Astrocyte (in vitro differentiated cells and primary cell): ENCODE measurements around the gene SLC6A2. TPM values are rescaled to one million over a fixed set of nuclear protein-coding genes. Genes with fewer than 3 reads are reported as not detected.

Experiments
- DNase-seq: peaks from one replicate; pipeline ENCODE4 v3.0.0-alpha.2; 2010; ENCODE audit warnings: low read depth
- FAIRE-seq: peaks from 2 replicates; lab custom pipeline; 2011; peaks lifted over from hg19 to GRCh38; lab: Jason Lieb, UNC
- H2AFZ ChIP-seq: 2 replicates; pipeline ENCODE4 v1.6.0; 2012; ENCODE audit warnings: low read depth, low read length, inconsistent platforms
- H3K27ac ChIP-seq: 2 replicates; pipeline ENCODE4 v1.5.1; 2011; ENCODE audit warnings: low read depth, low read length, inconsistent platforms
- H3K27me3 ChIP-seq: 2 replicates; pipeline ENCODE4 v1.6.0; 2011; ENCODE audit warnings: low read length, inconsistent platforms; ENCODE audit not compliant: insufficient read depth
- H3K36me3 ChIP-seq: 2 replicates; pipeline ENCODE4 v1.5.1; 2011; ENCODE audit warnings: low read length, inconsistent platforms; ENCODE audit not compliant: insufficient read depth
- H3K4me1 ChIP-seq: 2 replicates; pipeline ENCODE4 v1.5.1; 2011; ENCODE audit warnings: low read length, inconsistent platforms; ENCODE audit not compliant: insufficient read depth
- H3K4me2 ChIP-seq: 2 replicates; pipeline ENCODE4 v1.6.0; 2012; ENCODE audit warnings: low read length, inconsistent platforms
- H3K4me3 ChIP-seq: 2 replicates; pipeline ENCODE4 v1.5.1; 2011; ENCODE audit warnings: low read depth, mild to moderate bottlenecking, low read length, inconsistent platforms; ENCODE audit not compliant: insufficient read depth
- H3K79me2 ChIP-seq: 2 replicates; pipeline ENCODE4 v1.6.0; 2012; ENCODE audit warnings: mild to moderate bottlenecking, low read length, inconsistent platforms; ENCODE audit not compliant: insufficient read depth
- H3K9ac ChIP-seq: 2 replicates; pipeline ENCODE4 v1.6.0; 2012; ENCODE audit warnings: mild to moderate bottlenecking, low read length, inconsistent platforms
- H3K9me3 ChIP-seq: 2 replicates; pipeline ENCODE4 v1.5.1; 2012; ENCODE audit warnings: low read depth, mild to moderate bottlenecking, low read length, inconsistent platforms; ENCODE audit not compliant: insufficient read depth
- H4K20me1 ChIP-seq: 2 replicates; pipeline ENCODE4 v1.6.0; 2012; ENCODE audit warnings: low read length, inconsistent platforms; ENCODE audit not compliant: insufficient read depth
- H3K27ac Mint-ChIP-seq: one replicate; pipeline ENCODE4 v1.8.0; 2021; ENCODE audit warnings: mild to moderate bottlenecking, mixed read lengths; ENCODE audit not compliant: unreplicated experiment
- H3K27me3 Mint-ChIP-seq: one replicate; pipeline ENCODE4 v1.8.0; 2021; ENCODE audit warnings: low read depth, mixed read lengths; ENCODE audit not compliant: unreplicated experiment
- H3K36me3 Mint-ChIP-seq: one replicate; pipeline ENCODE4 v1.8.0; 2021; ENCODE audit warnings: low read depth, mixed read lengths; ENCODE audit not compliant: unreplicated experiment
- H3K4me1 Mint-ChIP-seq: one replicate; pipeline ENCODE4 v1.8.0; 2021; ENCODE audit warnings: low read depth, mixed read lengths; ENCODE audit not compliant: unreplicated experiment
- H3K4me3 Mint-ChIP-seq: one replicate; pipeline ENCODE4 v1.8.0; 2021; ENCODE audit warnings: mild to moderate bottlenecking, moderate library complexity, mixed read lengths; ENCODE audit not compliant: unreplicated experiment
- H3K9me3 Mint-ChIP-seq: one replicate; pipeline ENCODE4 v1.8.0; 2021; ENCODE audit warnings: mild to moderate bottlenecking, mixed read lengths; ENCODE audit not compliant: unreplicated experiment
- CTCF ChIP-seq: IDR thresholded peaks from 2 replicates; pipeline ENCODE4 v1.5.1; 2011; ENCODE audit warnings: low read depth, mild to moderate bottlenecking, inconsistent platforms, low read length, moderate library complexity; ENCODE audit not compliant: insufficient read depth
- EZH2 ChIP-seq: IDR thresholded peaks from 2 replicates; pipeline ENCODE4 v1.6.1; 2012; ENCODE audit warnings: mild to moderate bottlenecking, low read length, inconsistent platforms; ENCODE audit not compliant: insufficient read depth
- total RNA-seq: library from RNA; stranded (reverse); gene quantifications from 2 replicates; pipeline ENCODE4 v1.2.1, GENCODE V29; 2021

SLC6A2 gene
- total RNA-seq, 1 donor from 2014 or later: not detected

GRCh38 chr16:55728797-55729196, 73.0 kb downstream of the SLC6A2 start:
- no peak overlapping the region for H3K4me2 ChIP-seq
- TF ChIP-seq EZH2 (no peak), CTCF (no peak)
- Mint-ChIP-seq H3K9me3 (peaks cover 6% of the 10 kb centered on the region), H3K36me3 (no peaks in the 10 kb centered on the region), H3K27ac (no peak overlapping the region), H3K4me1 (no peaks in the 10 kb centered on the region), H3K4me3 (no peak overlapping the region), H3K27me3 (peaks cover 37% of the 10 kb centered on the region)
- H2AFZ ChIP-seq: no peak overlapping the region
- H3K9me3 ChIP-seq: no peaks in the 10 kb centered on the region
- H3K36me3 ChIP-seq: no peaks in the 10 kb centered on the region
- no peak overlapping the region for H3K9ac ChIP-seq
- DNase-seq (no peak), FAIRE-seq (no peak)
- H3K27me3 ChIP-seq: no peaks in the 10 kb centered on the region
- no peak overlapping the region for H3K4me3 ChIP-seq
- H3K27ac ChIP-seq: no peak overlapping the region
- H3K4me1 ChIP-seq: no peaks in the 10 kb centered on the region
- H3K79me2 ChIP-seq: no peaks in the 10 kb centered on the region
- no peaks in the 10 kb centered on the region for H4K20me1 ChIP-seq

DNA sequence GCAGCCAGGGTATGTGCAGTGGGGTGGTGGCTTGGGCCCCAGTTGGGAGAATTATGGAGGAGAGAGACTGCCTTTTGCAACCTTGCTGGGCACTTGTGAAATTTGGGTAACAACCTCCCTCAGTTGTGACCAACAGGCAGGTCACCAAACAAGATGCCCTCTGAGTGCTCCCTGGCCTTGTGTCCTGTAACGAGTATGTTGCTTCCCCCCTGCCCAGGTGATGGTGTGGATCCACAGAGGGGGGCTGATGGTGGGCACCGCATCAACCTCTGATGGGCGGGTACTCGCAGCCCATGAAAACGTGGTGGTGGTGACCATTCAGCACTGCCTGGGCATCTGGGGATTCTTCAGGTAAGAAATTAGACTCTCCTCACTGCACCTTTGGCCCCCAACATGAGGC, 74.3 kb downstream of the SLC6A2 start:
- H3K4me2 ChIP-seq: no peak overlapping the region
- no peaks in the 10 kb centered on the region for H3K4me1 ChIP-seq
- H2AFZ ChIP-seq: no peak overlapping the region
- Mint-ChIP-seq H3K4me1 (no peaks in the 10 kb centered on the region), H3K36me3 (no peaks in the 10 kb centered on the region), H3K9me3 (peaks cover 6% of the 10 kb centered on the region), H3K27ac (no peak overlapping the region), H3K4me3 (no peak overlapping the region), H3K27me3 (peaks cover 33% of the 10 kb centered on the region)
- no peaks in the 10 kb centered on the region for H3K36me3 ChIP-seq
- H3K79me2 ChIP-seq: no peaks in the 10 kb centered on the region
- DNase-seq (no peak), FAIRE-seq (no peak)
- no peaks in the 10 kb centered on the region for H3K9me3 ChIP-seq
- no peak overlapping the region for H3K4me3 ChIP-seq
- no peaks in the 10 kb centered on the region for H3K27me3 ChIP-seq
- H4K20me1 ChIP-seq: no peaks in the 10 kb centered on the region
- H3K9ac ChIP-seq: no peak overlapping the region
- TF ChIP-seq CTCF (no peak), EZH2 (no peak)
- no peak overlapping the region for H3K27ac ChIP-seq

DNA sequence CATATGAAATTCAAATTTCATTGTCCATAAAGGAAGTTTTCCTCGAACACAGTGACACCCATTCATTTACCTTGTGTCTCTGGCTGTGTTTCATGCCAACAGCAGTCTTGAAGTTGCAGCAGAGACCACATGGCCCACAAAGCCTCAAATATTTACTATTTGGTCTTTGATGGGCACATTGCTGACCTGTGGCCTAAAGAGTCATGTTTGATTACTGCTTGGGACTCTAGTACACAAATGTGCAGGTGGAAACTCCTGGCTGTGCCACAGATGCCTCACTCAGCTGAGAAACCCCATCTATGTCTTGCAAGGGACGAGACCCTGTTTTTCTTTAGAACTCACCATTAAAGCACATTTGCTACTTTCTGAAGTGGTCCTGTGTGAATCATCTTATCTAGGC, 76.7 kb downstream of the SLC6A2 start:
- no peak overlapping the region for H3K9ac ChIP-seq
- no peak overlapping the region for H3K27ac Mint-ChIP-seq
- H2AFZ ChIP-seq: no peak overlapping the region
- TF ChIP-seq CTCF (no peak), EZH2 (no peak)
- H3K79me2 ChIP-seq: no peaks in the 10 kb centered on the region
- H3K36me3 Mint-ChIP-seq: no peaks in the 10 kb centered on the region
- no peaks in the 10 kb centered on the region for H3K27me3 ChIP-seq
- no peaks in the 10 kb centered on the region for H3K4me1 ChIP-seq
- DNase-seq (no peak), FAIRE-seq (no peak)
- H3K9me3 Mint-ChIP-seq: peaks cover 9% of the 10 kb centered on the region
- H3K36me3 ChIP-seq: no peaks in the 10 kb centered on the region
- H3K4me2 ChIP-seq: no peak overlapping the region
- H3K9me3 ChIP-seq: peaks cover 3% of the 10 kb centered on the region
- H3K27ac ChIP-seq: no peak overlapping the region
- H3K4me1 Mint-ChIP-seq: peaks cover 2% of the 10 kb centered on the region
- no peak overlapping the region for H3K4me3 ChIP-seq
- no peaks in the 10 kb centered on the region for H4K20me1 ChIP-seq
- H3K27me3 Mint-ChIP-seq: peaks cover 38% of the 10 kb centered on the region
- no peak overlapping the region for H3K4me3 Mint-ChIP-seq
